Measurements from ENCODE around the gene MAGI2. TPM values are rescaled to one million over a fixed set of nuclear protein-coding genes. Genes with fewer than 3 reads are reported as not detected.

MAGI2 gene
- total and polyA plus RNA-seq, 4 donors, result 0.37 to 4.1 (median 1.4) TPM

DNA sequence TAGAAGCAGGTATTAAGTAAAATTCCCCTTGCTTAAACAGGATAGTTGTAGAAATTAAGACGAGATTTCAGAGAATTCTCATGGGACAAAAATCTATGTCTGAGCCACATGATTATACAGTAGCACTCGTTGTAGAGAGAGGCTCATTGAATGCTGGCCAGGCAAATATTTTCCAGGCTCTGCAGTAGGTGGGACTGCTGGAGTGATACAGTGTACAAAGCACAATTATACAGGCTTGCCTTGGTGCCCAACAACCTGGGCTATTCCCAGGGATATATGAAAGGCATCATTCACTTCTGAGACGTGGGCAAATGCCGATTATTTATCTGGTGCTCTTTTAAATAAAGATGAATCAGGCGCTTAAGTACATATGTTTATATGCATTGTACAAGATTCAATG lies 1274.3 kb downstream of the MAGI2 start:
- DNase-seq (ENCODE audit: low spot score), result no peak
- H3K27me3 ChIP-seq (ENCODE audit: control insufficient read depth in 4 of 4, insufficient read depth in 4 of 4, low read length in 3 of 4), result no peaks in the 10 kb centered on the region
- H3K9me3 ChIP-seq (ENCODE audit: control insufficient read depth in 4 of 4, low read length in 3 of 4), result no peaks in the 10 kb centered on the region
- no peaks in the 10 kb centered on the region for H3K4me1 ChIP-seq (ENCODE audit: control insufficient read depth in 4 of 4, insufficient read depth in 4 of 4, low read length in 3 of 4)
- WGBS, result 79% methylated on average over 5 of the region's 5 CpGs
- H3K4me3 ChIP-seq (ENCODE audit: low read depth in 1 of 3, low read length in 3 of 3), result no peak overlapping the region
- no peak for TF ChIP-seq NR2F2 (IDR thresholded peaks at IDR 0.05)
- TF ChIP-seq, protein P1, sequence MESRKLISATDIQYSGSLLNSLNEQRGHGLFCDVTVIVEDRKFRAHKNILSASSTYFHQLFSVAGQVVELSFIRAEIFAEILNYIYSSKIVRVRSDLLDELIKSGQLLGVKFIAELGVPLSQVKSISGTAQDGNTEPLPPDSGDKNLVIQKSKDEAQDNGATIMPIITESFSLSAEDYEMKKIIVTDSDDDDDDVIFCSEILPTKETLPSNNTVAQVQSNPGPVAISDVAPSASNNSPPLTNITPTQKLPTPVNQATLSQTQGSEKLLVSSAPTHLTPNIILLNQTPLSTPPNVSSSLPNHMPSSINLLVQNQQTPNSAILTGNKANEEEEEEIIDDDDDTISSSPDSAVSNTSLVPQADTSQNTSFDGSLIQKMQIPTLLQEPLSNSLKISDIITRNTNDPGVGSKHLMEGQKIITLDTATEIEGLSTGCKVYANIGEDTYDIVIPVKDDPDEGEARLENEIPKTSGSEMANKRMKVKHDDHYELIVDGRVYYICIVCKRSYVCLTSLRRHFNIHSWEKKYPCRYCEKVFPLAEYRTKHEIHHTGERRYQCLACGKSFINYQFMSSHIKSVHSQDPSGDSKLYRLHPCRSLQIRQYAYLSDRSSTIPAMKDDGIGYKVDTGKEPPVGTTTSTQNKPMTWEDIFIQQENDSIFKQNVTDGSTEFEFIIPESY (IDR thresholded peaks at IDR 0.05), result no peak
- TF ChIP-seq, protein P2, sequence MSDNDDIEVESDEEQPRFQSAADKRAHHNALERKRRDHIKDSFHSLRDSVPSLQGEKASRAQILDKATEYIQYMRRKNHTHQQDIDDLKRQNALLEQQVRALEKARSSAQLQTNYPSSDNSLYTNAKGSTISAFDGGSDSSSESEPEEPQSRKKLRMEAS (IDR thresholded peaks at IDR 0.05), result no peak
- no peak for TF ChIP-seq JUND (IDR thresholded peaks at IDR 0.05)
- TF ChIP-seq, protein P3, sequence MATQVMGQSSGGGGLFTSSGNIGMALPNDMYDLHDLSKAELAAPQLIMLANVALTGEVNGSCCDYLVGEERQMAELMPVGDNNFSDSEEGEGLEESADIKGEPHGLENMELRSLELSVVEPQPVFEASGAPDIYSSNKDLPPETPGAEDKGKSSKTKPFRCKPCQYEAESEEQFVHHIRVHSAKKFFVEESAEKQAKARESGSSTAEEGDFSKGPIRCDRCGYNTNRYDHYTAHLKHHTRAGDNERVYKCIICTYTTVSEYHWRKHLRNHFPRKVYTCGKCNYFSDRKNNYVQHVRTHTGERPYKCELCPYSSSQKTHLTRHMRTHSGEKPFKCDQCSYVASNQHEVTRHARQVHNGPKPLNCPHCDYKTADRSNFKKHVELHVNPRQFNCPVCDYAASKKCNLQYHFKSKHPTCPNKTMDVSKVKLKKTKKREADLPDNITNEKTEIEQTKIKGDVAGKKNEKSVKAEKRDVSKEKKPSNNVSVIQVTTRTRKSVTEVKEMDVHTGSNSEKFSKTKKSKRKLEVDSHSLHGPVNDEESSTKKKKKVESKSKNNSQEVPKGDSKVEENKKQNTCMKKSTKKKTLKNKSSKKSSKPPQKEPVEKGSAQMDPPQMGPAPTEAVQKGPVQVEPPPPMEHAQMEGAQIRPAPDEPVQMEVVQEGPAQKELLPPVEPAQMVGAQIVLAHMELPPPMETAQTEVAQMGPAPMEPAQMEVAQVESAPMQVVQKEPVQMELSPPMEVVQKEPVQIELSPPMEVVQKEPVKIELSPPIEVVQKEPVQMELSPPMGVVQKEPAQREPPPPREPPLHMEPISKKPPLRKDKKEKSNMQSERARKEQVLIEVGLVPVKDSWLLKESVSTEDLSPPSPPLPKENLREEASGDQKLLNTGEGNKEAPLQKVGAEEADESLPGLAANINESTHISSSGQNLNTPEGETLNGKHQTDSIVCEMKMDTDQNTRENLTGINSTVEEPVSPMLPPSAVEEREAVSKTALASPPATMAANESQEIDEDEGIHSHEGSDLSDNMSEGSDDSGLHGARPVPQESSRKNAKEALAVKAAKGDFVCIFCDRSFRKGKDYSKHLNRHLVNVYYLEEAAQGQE (IDR thresholded peaks at IDR 0.05), result no peak
- TF ChIP-seq EGR1 (IDR thresholded peaks at IDR 0.05; ENCODE audit: low read depth in 2 of 2), result no peak
- TF ChIP-seq RXRA (IDR thresholded peaks at IDR 0.05), result no peak
- no peak for TF ChIP-seq HNF4A (conservative IDR thresholded peaks at IDR 0.05)
- TF ChIP-seq, protein P4, sequence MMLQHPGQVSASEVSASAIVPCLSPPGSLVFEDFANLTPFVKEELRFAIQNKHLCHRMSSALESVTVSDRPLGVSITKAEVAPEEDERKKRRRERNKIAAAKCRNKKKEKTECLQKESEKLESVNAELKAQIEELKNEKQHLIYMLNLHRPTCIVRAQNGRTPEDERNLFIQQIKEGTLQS (IDR thresholded peaks at IDR 0.05), result no peak
- TF ChIP-seq RAD21 (IDR thresholded peaks at IDR 0.05), result no peak
- TF ChIP-seq YY1 (IDR thresholded peaks at IDR 0.05), result no peak
- TF ChIP-seq GABPA (IDR thresholded peaks at IDR 0.05 in 1 of 2, conservative IDR thresholded peaks at IDR 0.05 in 1 of 2), result no peak
- TF ChIP-seq, protein P5, sequence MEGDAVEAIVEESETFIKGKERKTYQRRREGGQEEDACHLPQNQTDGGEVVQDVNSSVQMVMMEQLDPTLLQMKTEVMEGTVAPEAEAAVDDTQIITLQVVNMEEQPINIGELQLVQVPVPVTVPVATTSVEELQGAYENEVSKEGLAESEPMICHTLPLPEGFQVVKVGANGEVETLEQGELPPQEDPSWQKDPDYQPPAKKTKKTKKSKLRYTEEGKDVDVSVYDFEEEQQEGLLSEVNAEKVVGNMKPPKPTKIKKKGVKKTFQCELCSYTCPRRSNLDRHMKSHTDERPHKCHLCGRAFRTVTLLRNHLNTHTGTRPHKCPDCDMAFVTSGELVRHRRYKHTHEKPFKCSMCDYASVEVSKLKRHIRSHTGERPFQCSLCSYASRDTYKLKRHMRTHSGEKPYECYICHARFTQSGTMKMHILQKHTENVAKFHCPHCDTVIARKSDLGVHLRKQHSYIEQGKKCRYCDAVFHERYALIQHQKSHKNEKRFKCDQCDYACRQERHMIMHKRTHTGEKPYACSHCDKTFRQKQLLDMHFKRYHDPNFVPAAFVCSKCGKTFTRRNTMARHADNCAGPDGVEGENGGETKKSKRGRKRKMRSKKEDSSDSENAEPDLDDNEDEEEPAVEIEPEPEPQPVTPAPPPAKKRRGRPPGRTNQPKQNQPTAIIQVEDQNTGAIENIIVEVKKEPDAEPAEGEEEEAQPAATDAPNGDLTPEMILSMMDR (IDR thresholded peaks at IDR 0.05; ENCODE audit: low read depth, low read length, missing input control), result no peak
- no peak for TF ChIP-seq SP1 (IDR thresholded peaks at IDR 0.05)
- H3K36me3 ChIP-seq (ENCODE audit: control insufficient read depth in 4 of 4, insufficient read depth in 3 of 4, low read depth in 1 of 4, low read length in 3 of 4), result no peaks in the 10 kb centered on the region
- H3K9ac ChIP-seq (ENCODE audit: low read depth in 1 of 2, low read length in 2 of 2), result no peak overlapping the region
- no peak overlapping the region for H3K27ac ChIP-seq (ENCODE audit: low read depth in 1 of 2, low read length in 2 of 2)

DNA sequence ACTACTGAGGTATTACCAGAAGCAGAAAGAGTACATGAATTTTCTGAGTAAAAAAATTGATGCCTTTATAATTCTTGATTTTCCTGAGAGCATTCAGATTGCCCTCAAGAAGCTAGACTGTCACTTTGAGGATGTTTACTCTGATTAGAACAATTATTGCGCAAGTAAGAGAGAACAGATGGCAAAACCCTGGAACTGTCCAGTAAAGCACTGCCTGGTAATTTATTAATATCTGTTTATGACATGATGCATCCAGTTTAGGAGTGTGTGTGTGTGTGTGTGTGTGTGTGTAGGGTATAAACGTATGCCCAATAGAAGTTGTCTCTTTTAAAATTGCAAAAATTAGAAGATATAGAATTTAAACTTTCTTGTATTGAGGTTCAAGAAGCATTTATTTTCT lies 1275.1 kb downstream of the MAGI2 start:
- 73% methylated on average over 2 of the region's 2 CpGs for WGBS
- no peaks in the 10 kb centered on the region for H3K4me1 ChIP-seq (ENCODE audit: control insufficient read depth in 4 of 4, insufficient read depth in 4 of 4, low read length in 3 of 4)
- no peaks in the 10 kb centered on the region for H3K27me3 ChIP-seq (ENCODE audit: control insufficient read depth in 4 of 4, insufficient read depth in 4 of 4, low read length in 3 of 4)
- H3K9ac ChIP-seq (ENCODE audit: low read depth in 1 of 2, low read length in 2 of 2), result no peak overlapping the region
- no peaks in the 10 kb centered on the region for H3K36me3 ChIP-seq (ENCODE audit: control insufficient read depth in 4 of 4, insufficient read depth in 3 of 4, low read depth in 1 of 4, low read length in 3 of 4)
- no peak for DNase-seq (ENCODE audit: low spot score)
- no peak overlapping the region for H3K27ac ChIP-seq (ENCODE audit: low read depth in 1 of 2, low read length in 2 of 2)
- H3K9me3 ChIP-seq (ENCODE audit: control insufficient read depth in 4 of 4, low read length in 3 of 4), result no peaks in the 10 kb centered on the region
- no peak overlapping the region for H3K4me3 ChIP-seq (ENCODE audit: low read depth in 1 of 3, low read length in 3 of 3)
- TF ChIP-seq JUND (IDR thresholded peaks at IDR 0.05) (no peak), EGR1 (IDR thresholded peaks at IDR 0.05; ENCODE audit: low read depth in 2 of 2) (no peak), GABPA (IDR thresholded peaks at IDR 0.05 in 1 of 2, conservative IDR thresholded peaks at IDR 0.05 in 1 of 2) (no peak), HNF4G (IDR thresholded peaks at IDR 0.05) (no peak), FOXA1 (IDR thresholded peaks at IDR 0.05) (no peak), HNF4A (conservative IDR thresholded peaks at IDR 0.05) (no peak)
- TF ChIP-seq, protein P2 (IDR thresholded peaks at IDR 0.05), result no peak
- TF ChIP-seq, protein P3 (IDR thresholded peaks at IDR 0.05), result no peak
- TF ChIP-seq, protein P5 (IDR thresholded peaks at IDR 0.05; ENCODE audit: low read depth, low read length, missing input control), result no peak

Data from liver (tissue), 9 donors.